Measurements from ENCODE around the gene KCNMB2.

Gene KCNMB2

DNA sequence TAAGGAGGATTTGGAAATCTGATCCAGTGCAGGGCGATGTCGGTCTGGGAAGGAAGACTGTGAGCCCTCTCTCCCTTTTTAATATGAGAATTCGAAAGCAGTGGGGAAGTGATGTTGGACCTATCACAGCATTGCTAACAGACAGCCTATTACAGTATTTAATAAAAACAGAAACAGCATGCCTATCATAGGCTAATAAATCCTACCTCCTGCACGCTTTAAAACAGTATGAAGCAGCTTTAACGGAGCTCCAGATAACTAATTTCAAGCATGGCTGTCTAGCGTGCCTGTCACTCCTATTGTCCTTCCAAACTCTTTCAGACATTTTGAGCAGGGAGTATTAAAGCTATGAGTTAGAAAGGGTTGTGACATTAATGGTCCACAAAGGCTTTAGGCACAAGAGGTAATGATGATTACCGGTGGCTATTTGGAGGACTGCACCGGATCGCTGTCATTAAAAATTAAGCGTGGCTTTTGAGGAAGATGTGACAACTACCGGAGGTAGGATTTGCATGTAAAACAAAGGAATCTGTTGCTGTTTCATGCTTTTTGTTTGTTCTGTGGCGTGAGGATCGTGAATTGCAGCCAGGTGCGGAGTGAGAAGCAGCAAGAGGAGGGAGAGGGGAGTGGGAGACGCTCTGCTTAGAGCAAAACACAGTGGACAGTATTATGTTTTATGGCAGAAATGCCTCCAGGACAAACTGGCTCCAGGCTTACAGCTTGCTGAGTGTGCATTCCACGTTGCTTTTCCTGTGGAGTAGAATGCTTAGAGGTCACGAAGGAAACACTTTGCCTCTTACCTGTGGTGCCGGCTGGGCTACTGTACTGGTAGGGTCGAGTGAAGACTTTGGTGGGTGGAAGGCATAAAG is at the start of gene KCNMB2:
TSS of gene KCNMB2 (plus strand) at position 226 of the 869 bp plus-strand sequence.
- no peak within 1 kb of the TSS for H3K4me3 Mint-ChIP-seq
- no peak within 1 kb of the TSS for H3K27ac Mint-ChIP-seq
- DNase-seq (no peak), ATAC-seq (replicated peaks) (no peak)
- peaks cover 1% of the 10 kb centered on the region in 2 donors for H3K9me3 Mint-ChIP-seq
- H3K36me3 Mint-ChIP-seq: no peaks in the 10 kb centered on the region
- H3K27me3 Mint-ChIP-seq: peaks cover 32 to 35% of the 10 kb centered on the region in 2 donors
- peaks cover 2 to 6% of the 10 kb centered on the region in 2 donors for H3K4me1 Mint-ChIP-seq

DNA sequence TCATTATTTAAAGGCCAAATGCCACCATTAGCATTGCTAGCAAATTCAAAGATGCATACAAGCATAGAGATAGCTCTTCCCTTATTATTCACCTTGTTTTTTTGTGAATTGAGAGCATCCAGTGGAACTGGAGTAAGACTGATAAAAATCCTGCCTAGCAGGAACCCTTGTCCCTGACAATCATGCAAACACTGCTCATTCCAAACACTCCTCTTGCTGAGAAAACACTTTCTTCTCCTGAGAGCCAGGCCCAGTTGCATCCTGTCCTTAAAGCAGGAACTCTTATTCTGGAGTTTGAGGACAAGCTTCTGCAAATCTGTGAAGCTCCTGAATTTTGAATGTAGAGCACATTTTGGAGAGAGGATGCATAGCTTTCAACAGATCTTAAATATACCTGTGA is 49.3 kb upstream of the KCNMB2 start:
- Mint-ChIP-seq H3K9me3 (no peaks in the 10 kb centered on the region), H3K4me1 (no peaks in the 10 kb centered on the region), H3K27ac (no peak overlapping the region), H3K27me3 (peaks cover 4 to 6% of the 10 kb centered on the region in 2 donors), H3K4me3 (no peak overlapping the region), H3K36me3 (no peaks in the 10 kb centered on the region)
- ATAC-seq (replicated peaks): no peak
- DNase-seq: no peak

DNA sequence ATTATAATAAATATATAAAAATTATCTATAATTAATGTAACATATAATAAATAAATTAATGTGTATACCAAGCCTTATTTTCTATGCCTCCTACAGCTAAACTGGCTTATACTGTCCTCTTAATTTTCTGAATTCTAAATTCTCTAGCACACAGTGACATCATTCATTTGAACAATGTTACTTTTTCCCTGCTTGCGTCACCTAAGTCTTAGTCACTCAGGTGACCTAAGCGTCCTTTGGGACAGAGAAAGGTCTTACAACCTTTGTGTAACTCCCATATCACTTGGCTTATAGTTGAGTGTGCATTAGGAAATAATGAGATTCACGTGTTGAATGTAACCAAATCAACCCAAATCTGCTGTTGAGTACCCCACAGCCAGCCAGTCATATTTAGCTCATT is 48.5 kb upstream of the KCNMB2 start:
- H3K4me3 Mint-ChIP-seq: no peak overlapping the region
- ATAC-seq (replicated peaks) (no peak), DNase-seq (no peak)
- H3K27ac Mint-ChIP-seq: no peak overlapping the region
- peaks cover 0 to 4% of the 10 kb centered on the region in 2 donors for H3K27me3 Mint-ChIP-seq
- no peaks in the 10 kb centered on the region for H3K4me1 Mint-ChIP-seq
- no peaks in the 10 kb centered on the region for H3K9me3 Mint-ChIP-seq
- no peaks in the 10 kb centered on the region for H3K36me3 Mint-ChIP-seq

- H3K36me3 Mint-ChIP-seq: no peaks in the 10 kb centered on the region
Measured at GRCh38 chr3:178491751-178492150, 44.5 kb upstream of the KCNMB2 start.

GRCh38 chr3:178492491-178492890 is 43.7 kb upstream of the KCNMB2 start:
- DNase-seq: no peak
- H3K27me3 Mint-ChIP-seq: no peaks in the 10 kb centered on the region
- no peak overlapping the region for H3K4me3 Mint-ChIP-seq
- no peaks in the 10 kb centered on the region for H3K4me1 Mint-ChIP-seq
- no peak for ATAC-seq (replicated peaks)
- H3K36me3 Mint-ChIP-seq: no peaks in the 10 kb centered on the region
- peaks cover 4 to 5% of the 10 kb centered on the region in 2 donors for H3K9me3 Mint-ChIP-seq
- H3K27ac Mint-ChIP-seq: no peak overlapping the region

More at GRCh38 chr3:178491751-178492150, 44.5 kb upstream of the KCNMB2 start:
- DNase-seq (no peak), ATAC-seq (replicated peaks) (no peak)
- Mint-ChIP-seq H3K27me3 (no peaks in the 10 kb centered on the region), H3K4me1 (no peaks in the 10 kb centered on the region), H3K9me3 (peaks cover 3 to 5% of the 10 kb centered on the region in 2 donors), H3K27ac (no peak overlapping the region), H3K4me3 (no peak overlapping the region)

- DNase-seq: no peak
- ATAC-seq (replicated peaks): no peak
- no peaks in the 10 kb centered on the region for H3K36me3 Mint-ChIP-seq
- H3K27me3 Mint-ChIP-seq: peaks cover 0 to 3% of the 10 kb centered on the region in 2 donors
- peaks cover 5 to 8% of the 10 kb centered on the region in 2 donors for H3K9me3 Mint-ChIP-seq
- no peak overlapping the region for H3K4me3 Mint-ChIP-seq
- no peak overlapping the region for H3K27ac Mint-ChIP-seq
- peaks cover 0 to 2% of the 10 kb centered on the region in 2 donors for H3K4me1 Mint-ChIP-seq
Measured at GRCh38 chr3:178494386-178494785, 41.9 kb upstream of the KCNMB2 start.

- Mint-ChIP-seq H3K36me3 (no peaks in the 10 kb centered on the region), H3K9me3 (peaks cover 5 to 8% of the 10 kb centered on the region in 2 donors), H3K4me3 (no peak overlapping the region), H3K27me3 (peaks cover 0 to 4% of the 10 kb centered on the region in 2 donors), H3K4me1 (peaks cover 0 to 2% of the 10 kb centered on the region in 2 donors), H3K27ac (no peak overlapping the region)
- ATAC-seq (replicated peaks) (no peak), DNase-seq (no peak)
Measured at GRCh38 chr3:178496911-178497310, 39.3 kb upstream of the KCNMB2 start.

DNA sequence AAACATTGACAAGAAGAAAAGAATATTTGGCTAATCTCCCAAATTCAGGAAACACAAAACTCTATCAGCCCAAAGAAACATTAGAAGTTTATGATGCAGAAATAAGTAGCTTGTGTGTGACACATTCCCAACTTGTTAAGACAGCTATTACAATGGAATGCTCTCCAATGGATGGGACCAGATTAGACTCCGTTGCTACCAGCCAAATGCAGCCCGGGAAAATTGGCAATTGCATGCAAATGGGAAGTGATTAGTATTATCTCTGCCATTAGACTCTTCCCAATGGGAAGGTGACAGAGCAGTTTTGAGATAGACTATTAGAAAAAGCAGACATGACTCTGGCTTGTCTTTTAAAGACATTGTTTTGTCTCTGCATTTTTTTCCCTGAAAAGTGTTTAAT is 37.4 kb upstream of the KCNMB2 start:
- H3K36me3 Mint-ChIP-seq: no peaks in the 10 kb centered on the region
- peaks cover 0 to 4% of the 10 kb centered on the region in 2 donors for H3K27me3 Mint-ChIP-seq
- no peak overlapping the region for H3K4me3 Mint-ChIP-seq
- ATAC-seq (replicated peaks) (no peak), DNase-seq (no peak)
- H3K9me3 Mint-ChIP-seq: peaks cover 5 to 8% of the 10 kb centered on the region in 2 donors
- H3K4me1 Mint-ChIP-seq: peaks cover 0 to 2% of the 10 kb centered on the region in 2 donors
- no peak overlapping the region for H3K27ac Mint-ChIP-seq

- Mint-ChIP-seq H3K36me3 (no peaks in the 10 kb centered on the region), H3K4me3 (no peak overlapping the region), H3K4me1 (peaks cover 0 to 2% of the 10 kb centered on the region in 2 donors), H3K9me3 (peaks cover 3 to 7% of the 10 kb centered on the region in 2 donors), H3K27me3 (peaks cover 0 to 4% of the 10 kb centered on the region in 2 donors), H3K27ac (no peak overlapping the region)
- ATAC-seq (replicated peaks): no peak
- no peak for DNase-seq
Measured at GRCh38 chr3:178500631-178501030, 35.6 kb upstream of the KCNMB2 start.

DNA sequence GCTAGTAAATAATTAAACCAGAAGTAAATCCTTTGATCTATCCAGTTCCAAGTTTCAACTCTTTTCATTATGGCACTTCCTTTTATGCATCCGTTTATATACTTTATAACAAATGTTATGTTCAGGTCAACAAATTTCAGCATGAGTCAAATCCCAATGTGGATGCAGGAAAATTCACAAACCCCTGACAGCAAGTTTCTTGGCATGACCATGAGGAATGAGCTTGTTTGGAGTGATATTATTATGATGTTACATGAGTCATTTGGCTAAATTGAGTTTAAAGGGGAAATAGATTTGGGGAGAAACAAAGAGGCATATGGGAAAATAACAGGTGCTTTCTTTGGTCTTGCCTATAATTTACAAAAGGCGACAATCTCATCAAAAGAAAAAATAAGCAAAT is 32.1 kb upstream of the KCNMB2 start:
- Mint-ChIP-seq H3K27ac (no peak overlapping the region), H3K9me3 (no peaks in the 10 kb centered on the region), H3K27me3 (peaks cover 0 to 4% of the 10 kb centered on the region in 2 donors), H3K4me1 (peaks cover 0 to 2% of the 10 kb centered on the region in 2 donors), H3K4me3 (no peak overlapping the region), H3K36me3 (no peaks in the 10 kb centered on the region)
- ATAC-seq (replicated peaks) (no peak), DNase-seq (no peak)

GRCh38 chr3:178505832-178506231 is 30.4 kb upstream of the KCNMB2 start:
- DNase-seq (no peak), ATAC-seq (replicated peaks) (no peak)
- Mint-ChIP-seq H3K4me3 (no peak overlapping the region), H3K9me3 (peaks cover 0 to 4% of the 10 kb centered on the region in 2 donors), H3K27me3 (no peaks in the 10 kb centered on the region), H3K4me1 (no peaks in the 10 kb centered on the region), H3K27ac (no peak overlapping the region), H3K36me3 (no peaks in the 10 kb centered on the region)

DNA sequence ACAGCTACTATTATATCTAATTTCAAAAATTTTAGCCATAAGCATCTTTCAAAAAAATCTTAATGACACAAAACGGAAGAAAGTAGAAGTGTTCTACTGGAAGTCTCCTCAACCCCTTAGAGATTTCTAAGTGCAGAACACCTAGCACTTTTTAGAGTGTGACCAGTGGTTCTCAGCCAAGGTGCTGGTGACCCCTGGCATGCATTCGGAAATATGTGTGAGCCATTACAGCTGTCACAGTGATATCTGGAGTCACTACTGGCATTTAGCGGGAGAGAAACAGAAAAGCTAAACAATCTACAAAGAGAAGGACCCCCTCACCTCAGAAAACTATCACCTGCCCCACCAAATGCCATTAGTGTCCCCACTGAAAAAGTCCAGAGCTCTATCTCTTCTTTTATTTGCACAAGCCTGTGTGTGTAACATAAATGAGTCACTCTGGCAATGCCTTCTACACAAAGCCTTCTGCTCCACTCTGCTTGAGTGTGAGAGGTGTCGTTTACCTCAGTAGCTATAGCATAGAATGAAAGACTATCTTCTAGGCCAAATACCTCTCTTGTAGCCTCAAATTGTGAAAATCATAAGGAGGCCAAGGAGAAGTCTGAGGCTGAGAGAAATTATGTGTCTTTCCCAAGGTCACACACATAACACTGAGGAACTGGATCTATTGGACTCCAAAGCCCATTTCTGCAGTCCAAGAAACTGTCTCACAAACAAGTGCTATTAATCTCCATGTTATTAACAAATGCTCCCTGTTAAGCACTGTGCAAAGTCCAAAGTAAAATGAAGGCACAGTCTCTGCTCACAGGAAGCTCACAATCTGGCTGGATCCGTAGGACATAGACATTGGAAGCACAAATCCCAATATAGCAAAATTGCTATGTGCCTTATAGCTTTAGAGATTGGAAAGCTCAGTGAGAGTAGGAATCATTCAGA is 28.5 kb upstream of the KCNMB2 start:
- H3K4me3 Mint-ChIP-seq: no peak overlapping the region
- no peak overlapping the region for H3K27ac Mint-ChIP-seq
- H3K27me3 Mint-ChIP-seq: no peaks in the 10 kb centered on the region
- ATAC-seq (replicated peaks): no peak
- H3K36me3 Mint-ChIP-seq: no peaks in the 10 kb centered on the region
- H3K4me1 Mint-ChIP-seq: no peaks in the 10 kb centered on the region
- peaks cover 0 to 4% of the 10 kb centered on the region in 2 donors for H3K9me3 Mint-ChIP-seq
- no peak for DNase-seq

DNA sequence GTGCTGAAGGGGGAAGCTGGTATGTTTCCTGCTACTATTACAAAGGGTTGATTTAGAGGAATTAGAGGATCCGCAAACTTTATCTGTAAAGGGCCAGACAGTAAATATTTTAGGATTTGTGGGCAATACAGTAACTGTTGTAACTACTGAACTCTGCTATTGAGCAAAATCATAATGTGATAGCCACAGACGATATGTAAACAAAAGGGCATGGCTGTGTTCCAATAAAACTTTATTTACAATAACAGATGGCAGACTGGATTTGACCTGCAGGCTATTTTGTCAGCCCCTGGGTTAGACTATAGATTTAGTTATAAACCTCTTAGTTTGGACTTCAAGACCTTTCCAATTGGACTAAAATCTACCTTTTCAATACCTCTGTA is 27.8 kb upstream of the KCNMB2 start:
- Mint-ChIP-seq H3K36me3 (no peaks in the 10 kb centered on the region), H3K4me1 (no peaks in the 10 kb centered on the region), H3K27me3 (no peaks in the 10 kb centered on the region), H3K27ac (no peak overlapping the region), H3K9me3 (peaks cover 0 to 4% of the 10 kb centered on the region in 2 donors), H3K4me3 (no peak overlapping the region)
- DNase-seq: no peak
- no peak for ATAC-seq (replicated peaks)

DNA sequence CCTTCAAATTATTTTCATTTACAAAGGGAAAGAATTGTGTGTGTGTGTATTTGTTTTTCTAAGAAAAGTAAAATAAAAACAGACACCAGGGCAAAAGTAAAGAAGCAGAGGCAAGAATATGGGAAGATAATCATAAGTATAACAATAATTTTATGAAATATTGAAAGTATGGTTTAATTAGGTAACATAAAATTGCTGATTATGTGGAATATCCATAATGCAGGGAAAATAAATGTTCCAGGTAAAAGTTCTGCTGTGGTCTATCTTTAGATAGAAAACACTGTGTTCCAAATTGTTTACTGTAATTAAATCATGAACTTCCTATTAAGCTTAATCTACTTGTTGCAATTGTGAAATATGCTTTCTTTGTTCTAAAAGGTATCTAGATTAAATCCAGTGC is 25.7 kb upstream of the KCNMB2 start:
- Mint-ChIP-seq H3K4me3 (no peak overlapping the region), H3K36me3 (no peaks in the 10 kb centered on the region), H3K27ac (no peak overlapping the region), H3K9me3 (peaks cover 0 to 4% of the 10 kb centered on the region in 2 donors), H3K27me3 (no peaks in the 10 kb centered on the region), H3K4me1 (no peaks in the 10 kb centered on the region)
- DNase-seq (no peak), ATAC-seq (replicated peaks) (no peak)
